Small intestine (tissue), 7 donors: ENCODE data around the gene HIC2. TPM values are rescaled to one million over a fixed set of nuclear protein-coding genes. Genes with fewer than 3 reads are reported as not detected.
"Not testable (repeated sequence)": the region's sequence is repeated elsewhere in the genome, so short reads cannot be mapped to it uniquely, and the experiment has no call there.

Experiments
- DNase-seq, 2 donors: peaks; one replicate each; pipeline versions ENCODE4 v3.0.0 to v3.0.0-alpha.2; 2013
- FAIRE-seq: peaks from 2 replicates; lab custom pipeline; 2012; peaks lifted over from hg19 to GRCh38; lab: Jason Lieb, UNC
- H3K27ac ChIP-seq, 3 donors: one replicate each; pipeline ENCODE4 v1.5.1; 2013; ENCODE audit warnings: low read length in 2 of 3, mild to moderate bottlenecking in 2 of 3, control low read depth in 1 of 3, inconsistent platforms in 1 of 3, low read depth in 1 of 3, moderate library complexity in 1 of 3
- H3K27me3 ChIP-seq, 3 donors: one replicate each; pipeline ENCODE4 v1.6.1; 2013; ENCODE audit warnings: low read length in 3 of 3, inconsistent platforms in 1 of 3; ENCODE audit not compliant: control insufficient read depth in 3 of 3, insufficient read depth in 3 of 3
- H3K36me3 ChIP-seq, 3 donors: one replicate each; pipeline ENCODE4 v1.6.1; 2013; ENCODE audit warnings: low read length in 3 of 3, inconsistent platforms in 1 of 3, low read depth in 1 of 3, mild to moderate bottlenecking in 1 of 3, moderate library complexity in 1 of 3; ENCODE audit not compliant: control insufficient read depth in 3 of 3, insufficient read depth in 2 of 3
- H3K4me1 ChIP-seq, 3 donors: one replicate each; pipeline ENCODE4 v1.6.1; 2013; ENCODE audit warnings: low read length in 2 of 3, inconsistent platforms in 1 of 3, low read depth in 1 of 3, mild to moderate bottlenecking in 1 of 3, moderate library complexity in 1 of 3; ENCODE audit not compliant: control insufficient read depth in 3 of 3, insufficient read depth in 2 of 3
- H3K4me3 ChIP-seq, 3 donors: one replicate each; pipeline ENCODE4 v1.5.1; 2013; ENCODE audit warnings: low read length in 3 of 3, control low read depth in 1 of 3, inconsistent platforms in 1 of 3, low read depth in 1 of 3, mild to moderate bottlenecking in 1 of 3, moderate library complexity in 1 of 3
- H3K9me3 ChIP-seq, 2 donors: one replicate each; pipeline ENCODE4 v1.6.1; 2013; ENCODE audit warnings: low read depth in 1 of 2, low read length in 1 of 2; ENCODE audit not compliant: control insufficient read depth in 2 of 2, insufficient read depth in 1 of 2
- WGBS, 3 donors: extraction: QIAGEN DNeasy Blood & Tissue Kit; methylation state at CpG; one replicate each; pipeline ENCODE4 v1.1.7; 2013; 5-methylcytosine and 5-hydroxymethylcytosine counted together
- polyA plus RNA-seq, 4 donors: library from polyadenylated mRNA; stranded (reverse) in 3 of 4; unstranded in 1 of 4; fragments of 200-250 nt in 3 of 4; fragments of 120-200 nt in 1 of 4; gene quantifications; one replicate each; pipeline versions ENCODE4 v1.2.1 to v1.2.3, GENCODE V29; 2013
- donor health status: healthy with polysubstance abuse.
- donor health status: control.
- donor health status: control.
- donor health status: Bipolar disorder and iron deficiency.
- donor health status: healthy.

Gene HIC2
- polyA plus RNA-seq, 4 donors, result 0.81 to 28.6 (median 1.5) TPM

DNA sequence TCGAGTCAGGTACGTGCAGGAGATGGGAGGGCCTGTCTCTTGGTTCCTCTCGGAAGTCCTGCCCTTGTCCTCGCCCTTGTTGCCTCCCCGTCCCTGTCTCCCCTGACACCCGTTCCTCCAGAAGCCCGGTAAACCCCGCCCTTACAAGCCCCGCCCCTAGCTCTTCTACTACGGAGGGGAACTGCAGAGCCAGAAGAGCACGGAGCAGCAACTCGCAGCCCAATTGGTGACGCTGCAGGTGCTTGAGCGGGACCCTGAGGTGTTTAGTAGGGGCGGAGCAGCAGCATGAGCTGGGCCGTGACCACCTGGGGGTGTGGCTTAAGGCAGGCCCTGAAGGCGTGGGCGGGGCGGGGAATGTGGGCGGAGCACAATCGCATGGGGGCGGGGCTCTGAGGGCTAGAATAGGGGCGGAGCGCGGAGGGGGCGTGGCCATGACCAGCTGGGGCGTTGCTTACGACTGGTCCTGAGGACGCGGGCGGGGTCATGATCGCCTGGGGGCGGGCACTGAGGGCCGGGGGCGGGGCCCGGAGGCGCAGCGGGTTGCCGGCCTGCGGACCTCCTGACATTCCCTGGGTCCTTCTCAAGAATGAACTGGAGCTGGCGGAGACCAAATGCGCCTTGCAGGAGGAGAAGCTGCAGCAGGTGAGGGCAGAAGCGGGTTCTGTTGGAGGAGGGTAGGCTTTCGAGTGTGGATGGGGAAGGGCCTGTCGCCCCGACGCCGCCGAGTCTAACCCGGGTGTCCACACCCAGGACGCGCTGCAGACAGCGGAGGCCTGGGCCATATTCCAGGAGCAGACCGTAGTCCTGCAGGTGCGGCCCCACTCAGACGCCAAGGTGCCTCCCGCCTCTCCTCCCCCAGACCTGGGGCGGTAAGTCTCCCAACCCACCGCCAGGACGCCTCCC is 51.3 kb downstream of the HIC2 start:
- Histone ChIP-seq H3K27ac (peak overlapping the region; percentile 55 to 72 (median 65)), H3K4me3 (peak overlapping the region in 2 of 3 donors; percentile 15 to 23)
- H3K36me3 ChIP-seq, H3K27me3 ChIP-seq, H3K9me3 ChIP-seq, H3K4me1 ChIP-seq, FAIRE-seq: not testable (repeated sequence)
- DNase-seq, result peak; percentile 89 to 90
- 0% methylated on average over 4 to 11 of the region's 60 CpGs for WGBS, 3 donors

DNA sequence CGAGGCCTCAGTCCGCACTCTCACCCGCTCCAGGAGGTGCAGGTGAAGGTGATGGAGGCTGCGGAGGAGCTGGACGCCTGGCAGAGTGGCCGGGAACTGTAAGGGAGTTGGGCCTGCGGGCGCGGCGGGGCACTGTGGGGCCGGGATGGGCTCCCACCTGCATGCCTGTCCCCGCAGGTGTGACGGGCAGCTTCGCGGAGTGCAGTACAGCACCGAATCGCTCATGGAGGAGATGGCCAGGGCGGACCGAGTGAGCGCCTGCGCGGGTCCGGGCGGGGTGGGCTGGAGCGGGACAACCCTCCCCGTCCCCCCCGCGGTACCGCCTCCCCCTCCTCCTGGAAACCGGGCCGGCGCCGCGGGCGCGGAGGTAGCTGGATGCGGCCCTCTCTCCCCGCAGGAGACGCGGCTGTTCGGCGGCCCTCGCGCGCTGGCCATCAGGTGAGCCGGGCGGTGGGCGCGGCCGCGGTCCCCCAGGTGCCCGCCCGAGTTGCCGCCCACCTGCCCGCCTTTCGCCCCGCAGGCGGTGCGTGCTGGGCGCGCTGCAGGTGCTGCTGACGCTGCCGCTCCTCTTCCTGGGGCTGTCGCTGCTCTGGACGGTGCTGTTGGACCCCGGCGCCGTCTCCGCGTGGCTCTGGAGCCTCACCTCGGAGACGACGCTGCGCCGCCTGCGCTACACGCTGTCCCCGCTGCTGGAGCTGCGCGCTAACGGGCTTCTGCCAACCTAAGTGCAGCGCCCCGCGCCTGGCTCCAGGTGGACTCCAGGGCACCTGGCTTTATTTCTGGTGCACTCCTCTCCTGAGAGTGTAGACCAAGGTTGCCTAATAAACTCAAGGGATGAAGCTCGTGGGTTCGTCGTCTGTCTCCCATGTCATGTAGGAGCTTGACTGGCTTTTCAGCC is 52.2 kb downstream of the HIC2 start:
- not testable (repeated sequence) for H3K9me3 ChIP-seq, H3K4me3 ChIP-seq, H3K27me3 ChIP-seq, H3K27ac ChIP-seq, H3K4me1 ChIP-seq, H3K36me3 ChIP-seq, DNase-seq, FAIRE-seq
- WGBS, 3 donors, result 9 to 13% (median 10%) methylated on average over 8 to 52 of the region's 87 CpGs

DNA sequence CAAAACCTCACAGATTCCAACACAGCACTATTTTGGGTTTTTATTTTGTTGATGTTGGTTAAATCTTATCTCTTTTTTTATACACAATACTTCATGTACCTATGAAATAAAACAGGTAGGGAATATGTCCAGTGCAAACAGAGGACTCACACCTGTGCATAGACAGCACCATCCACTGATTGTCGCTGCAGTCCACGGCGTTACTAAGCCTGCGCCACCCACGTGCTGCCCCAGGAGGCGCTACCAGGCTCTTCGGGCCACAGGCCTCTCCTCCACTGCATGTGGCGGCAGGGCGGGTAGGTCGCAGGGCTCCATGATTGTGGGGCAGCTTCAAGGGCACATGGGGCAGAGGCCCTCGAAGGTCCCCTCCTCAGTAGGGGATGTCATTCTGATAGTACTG is 55.8 kb downstream of the HIC2 start:
- FAIRE-seq, H3K36me3 ChIP-seq, H3K27ac ChIP-seq, H3K9me3 ChIP-seq, DNase-seq, H3K4me3 ChIP-seq, H3K27me3 ChIP-seq, H3K4me1 ChIP-seq: not testable (repeated sequence)
- no CpG with 5 or more reads among the region's 11 CpGs for WGBS, 3 donors

DNA sequence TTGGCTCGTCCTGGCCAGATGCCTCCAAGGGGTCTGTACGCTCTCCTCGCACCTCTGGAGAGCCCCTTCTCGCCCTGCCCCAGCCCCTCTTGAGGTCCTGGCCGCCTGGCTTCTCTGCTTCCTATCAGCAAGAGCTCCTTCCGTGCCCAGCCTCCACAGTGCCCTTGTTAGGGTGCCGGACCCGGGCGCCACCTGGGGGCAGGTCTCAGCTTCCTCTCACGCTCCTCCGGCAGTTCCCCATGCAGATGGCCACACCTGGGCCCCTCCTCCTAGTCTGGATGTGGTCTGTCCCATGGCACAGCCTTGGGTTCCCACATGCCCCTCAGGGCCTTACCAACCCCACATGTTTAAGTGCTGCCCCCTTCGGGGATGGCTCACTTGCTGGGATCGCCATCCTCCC is 56.5 kb downstream of the HIC2 start:
- H3K27me3 ChIP-seq, H3K9me3 ChIP-seq, DNase-seq, H3K36me3 ChIP-seq, H3K27ac ChIP-seq, FAIRE-seq, H3K4me3 ChIP-seq, H3K4me1 ChIP-seq: not testable (repeated sequence)
- WGBS, 3 donors, result 79% methylated on average over 3 of the region's 13 CpGs; no CpG with 5 or more reads in 2 of the 3 donors

DNA sequence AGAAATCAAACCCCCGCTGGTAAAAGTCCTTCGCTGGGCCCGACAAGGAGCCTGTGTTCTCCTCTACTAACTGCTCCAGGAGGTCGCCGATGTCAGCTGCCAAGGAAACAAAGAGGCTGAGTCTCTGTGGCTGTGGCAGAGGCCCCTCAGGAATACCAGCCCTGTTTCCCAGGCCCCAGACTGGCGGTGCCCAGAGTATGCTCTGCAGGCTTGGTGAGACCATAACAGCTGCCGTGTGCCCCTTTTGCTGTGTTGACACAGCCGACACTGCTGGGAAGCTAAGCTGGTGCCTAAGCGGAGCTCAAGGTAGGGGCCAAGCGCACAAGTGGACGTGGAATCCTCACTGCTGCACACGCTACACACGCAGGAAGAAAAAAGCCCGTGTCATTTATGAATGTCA is 66.9 kb downstream of the HIC2 start:
- FAIRE-seq, H3K27me3 ChIP-seq, H3K9me3 ChIP-seq, H3K27ac ChIP-seq, DNase-seq, H3K36me3 ChIP-seq, H3K4me3 ChIP-seq, H3K4me1 ChIP-seq: not testable (repeated sequence)
- 90 to 100% (median 95%) methylated on average over 4 to 10 of the region's 14 CpGs for WGBS, 3 donors

DNA sequence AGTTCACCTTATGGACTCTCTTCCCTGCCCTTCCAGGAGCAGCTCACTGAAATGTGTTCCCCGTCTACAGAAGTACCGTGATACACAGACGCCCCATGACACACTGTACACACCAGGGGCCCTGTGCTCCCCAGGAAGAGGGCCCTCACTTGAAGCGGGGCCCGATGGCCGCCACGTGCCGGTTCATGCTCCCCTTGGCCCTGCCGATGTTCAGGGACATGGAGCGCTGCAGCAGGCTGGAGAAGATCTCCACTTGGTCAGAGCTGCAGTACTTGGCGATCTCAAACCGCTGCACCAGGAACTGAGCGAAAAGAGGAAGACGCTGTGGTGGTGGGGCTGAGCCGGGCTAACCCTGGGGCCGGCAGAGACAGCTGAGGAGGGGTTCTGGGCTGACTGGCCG is 70.6 kb downstream of the HIC2 start:
- not testable (repeated sequence) for FAIRE-seq, H3K4me1 ChIP-seq, H3K36me3 ChIP-seq, H3K4me3 ChIP-seq, H3K27me3 ChIP-seq, H3K9me3 ChIP-seq, DNase-seq, H3K27ac ChIP-seq
- WGBS, 3 donors, result 86 to 100% (median 98%) methylated on average over 4 to 8 of the region's 17 CpGs

DNA sequence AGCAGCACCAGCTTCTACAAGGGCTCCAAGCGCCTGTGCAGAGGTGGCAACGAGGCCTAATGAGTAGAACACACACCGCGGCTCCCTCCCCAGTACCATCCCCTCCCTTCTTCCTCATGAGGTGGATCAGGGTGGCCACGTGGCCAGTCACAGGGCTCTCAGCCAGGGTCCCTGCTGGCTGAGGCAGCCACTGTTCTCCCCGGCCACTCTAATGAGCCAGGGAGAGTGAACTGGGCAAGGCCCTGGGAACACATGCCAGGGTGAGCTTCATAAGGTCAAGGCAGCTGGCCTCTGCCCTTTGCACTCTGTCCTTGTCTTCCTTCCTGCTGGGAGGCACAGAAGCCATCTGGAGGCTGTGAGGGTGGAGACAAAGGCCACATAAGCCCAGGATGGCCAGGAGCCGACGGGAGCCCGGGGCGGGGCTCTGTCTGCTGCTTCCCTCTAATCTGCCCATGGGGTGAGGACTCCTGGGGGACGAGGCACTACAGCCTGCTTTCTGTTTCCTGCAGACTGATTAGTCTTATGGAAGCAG is 72.0 kb downstream of the HIC2 start:
- not testable (repeated sequence) for H3K4me1 ChIP-seq, FAIRE-seq, H3K27ac ChIP-seq, H3K4me3 ChIP-seq, H3K27me3 ChIP-seq, H3K36me3 ChIP-seq, H3K9me3 ChIP-seq
- WGBS, 3 donors, result 37 to 50% methylated on average over 1 to 3 of the region's 11 CpGs; no CpG with 5 or more reads in 1 of the 3 donors
- peak in 1 of 2 donors; percentile 3 for DNase-seq

DNA sequence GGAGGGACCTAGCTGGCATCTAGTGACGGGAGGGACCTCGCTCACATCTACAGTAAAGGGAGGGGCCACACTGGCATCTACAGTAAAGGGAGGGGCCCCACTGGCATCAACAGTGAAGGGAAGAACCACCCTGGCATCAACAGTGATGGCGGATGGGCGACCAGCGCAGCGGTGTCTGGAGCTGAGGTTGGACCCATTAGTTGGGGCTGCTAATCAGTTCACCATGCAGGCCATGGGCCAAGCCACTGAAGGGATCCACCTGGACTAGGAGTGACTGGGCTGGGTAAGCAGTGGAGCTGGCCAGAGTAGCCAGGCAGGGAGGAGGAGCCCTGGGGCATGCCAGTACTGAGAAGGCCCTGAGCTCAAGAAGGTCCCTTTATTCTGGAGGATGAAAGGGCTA is 73.4 kb downstream of the HIC2 start:
- not testable (repeated sequence) for FAIRE-seq, H3K4me1 ChIP-seq, H3K27ac ChIP-seq, H3K36me3 ChIP-seq, H3K9me3 ChIP-seq, H3K4me3 ChIP-seq, DNase-seq, H3K27me3 ChIP-seq
- 97 to 100% (median 98%) methylated on average over 4 of the region's 6 CpGs for WGBS, 3 donors
